HEK293T (cell line): ENCODE measurements around the gene PRKCA.
"Not testable (repeated sequence)": the region's sequence is repeated elsewhere in the genome, so short reads cannot be mapped to it uniquely, and the experiment has no call there.

ENCODE experiments used
- CTCF ChIA-PET: fragments of 350-600 bp; formaldehyde crosslinking; extraction: SDS; loops from one replicate; lab custom pipeline; 2021; ENCODE audit warnings: antibody characterized with exemption, inconsistent platforms; lab: Yijun Ruan, JAX
- POLR2A ChIA-PET: fragments of 350-600 bp; formaldehyde crosslinking; extraction: SDS; loops from one replicate; lab custom pipeline; 2020; ENCODE audit warnings: antibody characterized with exemption, inconsistent platforms; lab: Yijun Ruan, JAX
- DNase-seq: peaks from one replicate; pipeline ENCODE4 v3.0.0; 2012; ENCODE audit warnings: mixed read lengths; ENCODE audit errors: extremely low spot score
- ARNT ChIP-seq: fragments of 450-650 bp; IDR thresholded peaks from 2 replicates; pipeline ENCODE4 v1.6.1; 2017; ENCODE audit warnings: mild to moderate bottlenecking
- BHLHE40 ChIP-seq: fragments of 450-650 bp; IDR thresholded peaks from 2 replicates; pipeline ENCODE4 v1.6.1; 2016; ENCODE audit warnings: mild to moderate bottlenecking, moderate library complexity, borderline replicate concordance
- CTBP1 ChIP-seq: fragments of 450-650 bp; IDR thresholded peaks from 2 replicates; pipeline ENCODE4 v1.6.1; 2016; ENCODE audit warnings: borderline replicate concordance
- ELF4 ChIP-seq: fragments of 450-650 bp; IDR thresholded peaks from 2 replicates; pipeline ENCODE4 v1.6.1; 2017; ENCODE audit warnings: antibody characterized with exemption
- FOXA1 ChIP-seq: fragments of 450-650 bp; IDR thresholded peaks from 2 replicates; pipeline ENCODE4 v1.6.1; 2016; ENCODE audit warnings: mild to moderate bottlenecking
- FOXK2 ChIP-seq: fragments of 450-650 bp; IDR thresholded peaks from 2 replicates; pipeline ENCODE4 v1.6.1; 2016; ENCODE audit warnings: mild to moderate bottlenecking
- FOXM1 ChIP-seq: fragments of 450-650 bp; IDR thresholded peaks from 2 replicates; pipeline ENCODE4 v1.6.1; 2017; ENCODE audit warnings: mild to moderate bottlenecking, borderline replicate concordance
- HDGF ChIP-seq: fragments of 450-650 bp; IDR thresholded peaks from 2 replicates; pipeline ENCODE4 v1.6.1; 2017; ENCODE audit warnings: antibody characterized with exemption, borderline replicate concordance
- L3MBTL2 ChIP-seq: fragments of 450-650 bp; conservative IDR thresholded peaks from 2 replicates; pipeline ENCODE4 v1.6.1; 2016; ENCODE audit warnings: mild to moderate bottlenecking
- LEF1 ChIP-seq: fragments of 450-650 bp; IDR thresholded peaks from 2 replicates; pipeline ENCODE4 v1.6.1; 2017; ENCODE audit warnings: mild to moderate bottlenecking, borderline replicate concordance
- NFRKB ChIP-seq: fragments of 450-650 bp; IDR thresholded peaks from 2 replicates; pipeline ENCODE4 v1.6.1; 2016; ENCODE audit warnings: mild to moderate bottlenecking, moderate library complexity
- PKNOX1 ChIP-seq: fragments of 450-650 bp; IDR thresholded peaks from 2 replicates; pipeline ENCODE4 v1.6.1; 2016
- SP1 ChIP-seq: fragments of 450-650 bp; IDR thresholded peaks from 2 replicates; pipeline ENCODE4 v1.6.1; 2017
- SUZ12 ChIP-seq: fragments of 450-650 bp; IDR thresholded peaks from 2 replicates; pipeline ENCODE4 v1.6.1; 2016; ENCODE audit warnings: mild to moderate bottlenecking
- TARDBP ChIP-seq: fragments of 450-650 bp; IDR thresholded peaks from 2 replicates; pipeline ENCODE4 v1.6.1; 2016
- ZNF384 ChIP-seq: fragments of 450-650 bp; IDR thresholded peaks from 2 replicates; pipeline ENCODE4 v1.6.1; 2016

Gene PRKCA

GRCh38 chr17:66605541-66605940, 303.1 kb downstream of the PRKCA start:
- CTCF ChIA-PET, result no interaction called here
- POLR2A ChIA-PET, result no interaction called here
- no peak for DNase-seq
- TF ChIP-seq HDGF (no peak), ARNT (no peak), FOXK2 (no peak), PKNOX1 (no peak), SUZ12 (no peak), ZNF384 (no peak), L3MBTL2 (no peak), LEF1 (no peak)

- CTCF ChIA-PET, result no interaction called here
- TF ChIP-seq ZNF384, result no peak
- no peak for TF ChIP-seq SP1
- TF ChIP-seq FOXK2, result no peak
- no peak for TF ChIP-seq BHLHE40
- TF ChIP-seq HDGF, result no peak
- TF ChIP-seq TARDBP, result no peak
- POLR2A ChIA-PET, result no interaction called here
- no peak for DNase-seq
Observed at GRCh38 chr17:66610361-66611133, 308.1 kb downstream of the PRKCA start.

- POLR2A ChIA-PET, result no interaction called here
- CTCF ChIA-PET, result no interaction called here
- no peak for DNase-seq
- no peak for TF ChIP-seq HDGF
Observed at GRCh38 chr17:66611397-66611796, 309.0 kb downstream of the PRKCA start.

- DNase-seq, result no peak
- TF ChIP-seq ELF4 (no peak), FOXA1 (no peak), FOXK2 (no peak), ARNT (no peak)
- ChIA-PET POLR2A (no interaction called here), CTCF (no interaction called here)
Observed at GRCh38 chr17:66612993-66613392, 310.6 kb downstream of the PRKCA start.

GRCh38 chr17:66614469-66614868, 312.1 kb downstream of the PRKCA start:
- ChIA-PET POLR2A (no interaction called here), CTCF (no interaction called here)
- no peak for DNase-seq
- TF ChIP-seq ZNF384 (no peak), FOXK2 (no peak)

GRCh38 chr17:66619206-66619605, 316.8 kb downstream of the PRKCA start:
- no peak for DNase-seq
- TF ChIP-seq FOXA1, result no peak
- no peak for TF ChIP-seq NFRKB
- TF ChIP-seq SUZ12, result no peak
- TF ChIP-seq L3MBTL2, result no peak
- no peak for TF ChIP-seq FOXM1
- ChIA-PET CTCF (no interaction called here), POLR2A (no interaction called here)

- TF ChIP-seq HDGF, result no peak
- TF ChIP-seq TARDBP, result no peak
- no peak for TF ChIP-seq ZNF384
- TF ChIP-seq PKNOX1, result no peak
- no peak for TF ChIP-seq FOXK2
- TF ChIP-seq L3MBTL2, result no peak
- no peak for TF ChIP-seq ELF4
- no peak for TF ChIP-seq CTBP1
- TF ChIP-seq ARNT, result no peak
- no peak for TF ChIP-seq NFRKB
- TF ChIP-seq FOXM1, result no peak
- TF ChIP-seq SUZ12, result no peak
- TF ChIP-seq LEF1, result no peak
- no peak for DNase-seq
- ChIA-PET CTCF (interaction anchor here (0.6 kb wide), 1 partner anchor 98 kb away, joined by 3 read pairs; no protein-coding TSS in a partner anchor), POLR2A (no interaction called here)
Observed at GRCh38 chr17:66620528-66620927, 318.1 kb downstream of the PRKCA start.

GRCh38 chr17:66624630-66625029, 322.2 kb downstream of the PRKCA start:
- DNase-seq, POLR2A ChIA-PET, CTCF ChIA-PET: not testable (repeated sequence)
